Gastroesophageal sphincter (tissue), 4 donors: Measurements from ENCODE around the gene BCL2. TPM values are rescaled to one million over a fixed set of nuclear protein-coding genes. Genes with fewer than 3 reads are reported as not detected.

ENCODE experiments used
- ATAC-seq: fragments of 150-250 bp; one replicate; pipeline ENCODE4 v1.9.1; 2016; ENCODE audit warnings: mild to moderate bottlenecking, moderate library complexity
- H3K27ac ChIP-seq, 4 donors: fragments of 200-600 bp; sonication (generic) in 3 of 4; 1 replicate in 3 of 4; 2 replicates in 1 of 4; pipeline ENCODE4 v1.5.1; 2016 to 2019
- H3K27me3 ChIP-seq: fragments of 200-600 bp; sonication (generic); one replicate; pipeline ENCODE4 v1.5.1; 2019
- H3K36me3 ChIP-seq, 2 donors: fragments of 200-600 bp; sonication (generic); one replicate each; pipeline ENCODE4 v1.5.1; 2019; ENCODE audit warnings: control low read depth in 1 of 2
- H3K4me1 ChIP-seq, 3 donors: fragments of 200-600 bp; sonication (generic); 1 replicate in 2 of 3; 2 replicates in 1 of 3; pipeline ENCODE4 v1.5.1; 2016 to 2019; ENCODE audit warnings: control low read depth in 2 of 3
- H3K4me3 ChIP-seq, 2 donors: fragments of 200-600 bp; sonication (generic); one replicate each; pipeline ENCODE4 v1.5.1; 2019; ENCODE audit warnings: mild to moderate bottlenecking in 1 of 2, moderate library complexity in 1 of 2
- H3K9me3 ChIP-seq, 3 donors: fragments of 200-600 bp; sonication (generic); one replicate each; pipeline ENCODE4 v1.5.1; 2017 to 2019; ENCODE audit warnings: control low read depth in 2 of 3
- CTCF ChIP-seq, 4 experiments: fragments of 200-600 bp in 2 of 4; fragments of 450-650 bp in 2 of 4; sonication (generic) in 1 of 4; IDR thresholded peaks; one replicate each; pipeline ENCODE4 v1.5.1; 2017 to 2019; ENCODE audit warnings: antibody characterized with exemption in 4 of 4, mild to moderate bottlenecking in 2 of 4, moderate library complexity in 2 of 4
- EP300 ChIP-seq: sonication (generic); formaldehyde crosslinking; IDR thresholded peaks from one replicate; pipeline ENCODE4 v1.6.1; 2017; ENCODE audit warnings: antibody characterized with exemption, mild to moderate bottlenecking
- POLR2A ChIP-seq, 2 donors: fragments of 450-650 bp; IDR thresholded peaks; one replicate each; pipeline ENCODE4 v1.6.1; 2017; ENCODE audit warnings: antibody characterized with exemption in 2 of 2, mild to moderate bottlenecking in 2 of 2, moderate library complexity in 1 of 2
- POLR2AphosphoS5 ChIP-seq: sonication (generic); formaldehyde crosslinking; IDR thresholded peaks from one replicate; pipeline ENCODE4 v1.6.1; 2017; ENCODE audit warnings: antibody characterized with exemption
- WGBS, 2 donors: methylation state at CpG; one replicate each; pipeline ENCODE4 v1.1.5; 2018; ENCODE audit warnings: low coverage in 1 of 2; 5-methylcytosine and 5-hydroxymethylcytosine counted together
- total RNA-seq, 4 donors: library from RNA; depleted of rRNA; stranded (reverse); fragments of >200 nt; gene quantifications; one replicate each; pipeline ENCODE4 v1.1.0, GENCODE V29; 2016

BCL2 gene
- total RNA-seq, 4 donors from 2014 or later: 31.2 to 41.7 (median 32.7) TPM

DNA sequence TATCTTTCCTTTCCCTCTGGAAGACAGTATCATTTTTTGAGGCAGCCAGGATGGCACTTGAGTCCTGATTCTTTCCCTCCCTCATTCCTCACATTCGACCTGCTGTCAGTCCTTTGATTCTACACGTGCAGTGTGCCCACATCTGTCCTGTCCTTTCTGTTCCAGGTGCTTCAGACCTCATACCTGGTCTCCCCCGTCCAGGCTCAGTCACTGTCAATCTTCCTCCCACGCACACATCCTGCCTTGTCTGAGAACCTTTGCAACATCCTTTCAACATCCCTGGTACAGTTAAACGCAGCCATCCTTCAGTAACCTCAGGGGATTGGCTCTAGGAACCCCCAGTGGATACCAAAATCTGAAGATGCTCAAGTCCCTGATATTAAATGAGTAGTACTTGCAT is 10.1 kb downstream of the BCL2 start:
- Histone ChIP-seq H3K36me3 (no peaks in the 10 kb centered on the region), H3K9me3 (no peaks in the 10 kb centered on the region), H3K27me3 (no peaks in the 10 kb centered on the region), H3K27ac (no peak overlapping the region), H3K4me1 (peaks cover 6 to 60% (median 10%) of the 10 kb centered on the region in 3 donors), H3K4me3 (no peak overlapping the region)
- ATAC-seq: no peak
- WGBS, 2 donors: 91 to 94% methylated on average over 3 to 5 of the region's 5 CpGs
- TF ChIP-seq POLR2A (IDR thresholded peaks at IDR 0.05): no peak
- TF ChIP-seq EP300: no peak
- no peak for TF ChIP-seq CTCF (IDR thresholded peaks at IDR 0.05)
- TF ChIP-seq POLR2AphosphoS5: no peak

DNA sequence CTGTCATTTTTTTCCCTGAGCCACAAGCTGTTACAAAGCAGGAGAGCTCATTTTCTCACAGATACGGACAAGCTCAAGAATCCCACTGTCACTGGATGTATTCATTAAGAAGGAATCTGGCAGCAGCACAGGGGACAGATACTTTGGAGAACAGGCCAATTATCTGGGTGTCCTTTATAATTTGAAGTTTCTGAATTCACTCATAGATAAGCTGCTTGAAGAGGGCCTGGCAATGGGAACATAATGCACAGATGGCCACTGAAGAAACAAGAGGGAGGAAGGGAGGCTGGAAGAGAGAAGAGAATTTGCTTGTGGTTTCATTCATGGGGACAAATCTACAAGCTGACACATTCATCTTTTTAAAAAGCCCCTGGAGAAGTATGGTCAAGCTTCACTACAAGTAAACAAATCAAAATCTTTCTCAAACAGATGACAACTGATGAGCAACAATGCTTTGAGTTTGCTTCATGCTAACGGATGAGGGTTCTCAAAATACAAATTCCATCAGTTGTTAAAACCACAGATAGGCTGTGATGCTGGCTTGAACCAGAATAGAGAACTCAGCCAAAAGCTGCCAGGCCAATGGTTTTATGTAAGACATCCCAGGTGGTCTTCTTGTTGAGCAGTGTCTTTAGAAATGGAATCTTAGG is 11.9 kb downstream of the BCL2 start:
- Histone ChIP-seq H3K27me3 (no peaks in the 10 kb centered on the region), H3K27ac (peak overlapping the region in 3 of 4 donors; percentile 12 to 52 (median 43)), H3K9me3 (no peaks in the 10 kb centered on the region), H3K4me1 (peaks cover 7 to 55% (median 10%) of the 10 kb centered on the region in 3 donors), H3K36me3 (no peaks in the 10 kb centered on the region), H3K4me3 (no peak overlapping the region)
- WGBS, 2 donors: 20 to 32% methylated on average over 2 of the region's 2 CpGs
- ATAC-seq: no peak
- TF ChIP-seq EP300 (no peak), POLR2AphosphoS5 (no peak), POLR2A (IDR thresholded peaks at IDR 0.05) (no peak), CTCF (IDR thresholded peaks at IDR 0.05) (no peak)

DNA sequence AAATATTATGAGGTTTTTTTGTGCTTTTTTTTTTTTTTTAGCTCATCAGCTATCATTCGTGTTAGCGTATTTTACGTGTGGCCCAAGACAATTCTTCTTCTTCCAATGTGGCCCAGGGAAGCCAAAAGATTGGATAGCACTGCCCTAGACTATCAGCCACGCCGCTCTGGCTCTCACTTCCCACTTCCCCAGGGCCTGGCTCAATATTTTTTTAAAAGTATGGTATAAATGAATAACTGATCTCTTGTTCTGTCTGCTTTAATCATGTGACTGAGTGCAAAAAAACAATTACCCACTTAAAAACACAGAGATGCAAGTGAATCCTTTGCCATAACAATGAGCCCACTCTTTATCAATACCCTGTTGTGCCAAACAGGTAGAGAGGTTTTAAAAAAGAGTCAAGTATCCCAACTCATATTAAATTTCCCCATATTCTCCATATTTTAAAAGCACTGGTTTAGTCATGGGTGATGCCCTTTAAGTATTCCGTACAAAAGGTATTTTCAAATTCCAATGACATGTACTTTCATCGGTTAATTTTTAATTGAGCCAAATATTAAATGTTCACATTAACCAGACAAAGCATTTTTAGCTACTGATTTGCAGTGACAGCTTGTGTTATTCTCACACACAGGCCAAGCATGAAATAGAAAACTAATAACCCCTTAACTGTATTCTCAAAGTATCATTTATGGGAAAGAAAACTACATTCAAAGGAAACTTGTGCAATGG is 12.6 kb downstream of the BCL2 start:
- Histone ChIP-seq H3K27me3 (no peaks in the 10 kb centered on the region), H3K27ac (peak overlapping the region in 3 of 4 donors; percentile 11 to 43 (median 12)), H3K36me3 (no peaks in the 10 kb centered on the region), H3K9me3 (no peaks in the 10 kb centered on the region), H3K4me1 (peaks cover 7 to 56% (median 11%) of the 10 kb centered on the region in 3 donors), H3K4me3 (no peak overlapping the region)
- 73 to 78% methylated on average over 2 to 7 of the region's 7 CpGs for WGBS, 2 donors
- no peak for ATAC-seq
- no peak for TF ChIP-seq CTCF (IDR thresholded peaks at IDR 0.05)

- no peak overlapping the region for H3K4me3 ChIP-seq
- 85 to 87% methylated on average over 6 of the region's 6 CpGs for WGBS, 2 donors
- ATAC-seq: no peak
- H3K4me1 ChIP-seq: peaks cover 7 to 56% (median 11%) of the 10 kb centered on the region in 3 donors
- no peak overlapping the region for H3K27ac ChIP-seq
- no peaks in the 10 kb centered on the region for H3K36me3 ChIP-seq
- no peaks in the 10 kb centered on the region for H3K9me3 ChIP-seq
- TF ChIP-seq POLR2A (IDR thresholded peaks at IDR 0.05): no peak
- no peak for TF ChIP-seq CTCF (IDR thresholded peaks at IDR 0.05)
- TF ChIP-seq POLR2AphosphoS5: no peak
- no peak for TF ChIP-seq EP300
- no peaks in the 10 kb centered on the region for H3K27me3 ChIP-seq
These were observed 13.3 kb downstream of the BCL2 start for GRCh38 chr18:63306249-63306648.

DNA sequence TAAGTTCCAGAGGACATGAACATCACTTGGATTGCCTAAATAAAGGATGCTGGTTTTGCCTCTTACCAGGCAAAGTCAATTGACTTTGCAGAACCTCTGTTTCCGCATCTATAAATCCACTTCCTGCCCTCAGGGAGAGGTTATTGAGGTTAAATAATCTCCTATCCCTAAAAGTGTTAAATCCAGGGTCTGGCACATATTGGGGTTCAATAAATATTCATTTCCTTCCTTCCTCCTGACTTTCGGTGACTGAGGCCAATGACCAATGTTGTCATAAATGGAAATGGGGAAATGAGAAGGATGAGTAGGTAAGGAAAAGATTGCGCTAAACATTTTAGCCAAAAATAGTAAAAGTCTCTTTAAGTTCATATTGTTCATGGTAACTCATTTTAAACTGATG is 16.0 kb downstream of the BCL2 start:
- TF ChIP-seq EP300 (no peak), CTCF (IDR thresholded peaks at IDR 0.05) (no peak), POLR2AphosphoS5 (no peak), POLR2A (IDR thresholded peaks at IDR 0.05) (no peak)
- Histone ChIP-seq H3K4me1 (peaks cover 10 to 67% (median 11%) of the 10 kb centered on the region in 3 donors), H3K4me3 (no peak overlapping the region), H3K27ac (peak overlapping the region in 2 of 4 donors; percentile 0 to 56), H3K36me3 (no peaks in the 10 kb centered on the region), H3K27me3 (no peaks in the 10 kb centered on the region), H3K9me3 (no peaks in the 10 kb centered on the region)
- 67 to 79% methylated on average over 3 of the region's 3 CpGs for WGBS, 2 donors
- no peak for ATAC-seq
